HepG2 (cell line): ENCODE measurements around the gene HEBP1. TPM values are rescaled to one million over a fixed set of nuclear protein-coding genes. Genes with fewer than 3 reads are reported as not detected.

ENCODE experiments used
- ATAC-seq: fragments of 200-7000 bp; cut with Tn5 transposase; 3 replicates; pipeline ENCODE4 v1.9.1; 2020; ENCODE audit warnings: mild to moderate bottlenecking, moderate library complexity
- BruUV-seq: library from RNA; stranded (reverse); fragments of 400-500 nt; replicated peaks from 2 replicates; lab custom pipeline; 2021; lab: Mats Ljungman, UMichigan
- CTCF ChIA-PET: fragments of 300-600 bp; formaldehyde crosslinking; extraction: SDS; loops from one replicate; lab custom pipeline; 2021; ENCODE audit warnings: low total read pairs, inconsistent platforms, low intra/inter-chr PET ratio; lab: Yijun Ruan, JAX
- POLR2A ChIA-PET: fragments of 350-600 bp; sonication (Branson Sonifier 250); formaldehyde crosslinking; loops from one replicate; lab custom pipeline; 2020; ENCODE audit warnings: antibody characterized with exemption, inconsistent platforms; lab: Yijun Ruan, JAX
- DNase-seq: peaks from one replicate; pipeline ENCODE4 v3.0.0-alpha.2; 2015; ENCODE audit warnings: low spot score
- FAIRE-seq: peaks from 3 replicates; lab custom pipeline; 2011; peaks lifted over from hg19 to GRCh38; lab: Jason Lieb, UNC
- H2AFZ ChIP-seq: one replicate; pipeline ENCODE4 v1.6.1; 2011; ENCODE audit warnings: low read length, inconsistent platforms
- H3K27ac ChIP-seq: fragments of 300-600 bp; 3 replicates; pipeline ENCODE4 v1.8.0; 2011; ENCODE audit warnings: mixed run types, mild to moderate bottlenecking, mixed read lengths, low read length, inconsistent platforms; ENCODE audit not compliant: insufficient read depth; ENCODE audit errors: extremely low read length
- H3K27me3 ChIP-seq, 2 experiments: fragments of 200-600 bp in 1 of 2; 2 replicates in 1 of 2; 3 replicates in 1 of 2; pipeline versions ENCODE4 v1.6.0 to v1.8.0; 2011; ENCODE audit warnings: low read length in 2 of 2, mild to moderate bottlenecking in 2 of 2, moderate library complexity in 2 of 2, inconsistent platforms in 1 of 2; ENCODE audit not compliant: insufficient read depth in 2 of 2, control insufficient read depth in 1 of 2
- H3K36me3 ChIP-seq, 2 experiments: fragments of 200-600 bp in 1 of 2; replicated peaks in 1 of 2; 2 replicates in 1 of 2; 3 replicates in 1 of 2; pipeline versions ENCODE4 v1.5.1 to v1.8.0; 2011; ENCODE audit warnings: low read length in 2 of 2, inconsistent platforms in 1 of 2; ENCODE audit not compliant: insufficient read depth in 2 of 2, control insufficient read depth in 1 of 2
- H3K4me1 ChIP-seq: 2 replicates; pipeline ENCODE4 v1.5.1; 2012; ENCODE audit warnings: low read length, inconsistent platforms; ENCODE audit not compliant: insufficient read depth
- H3K4me2 ChIP-seq: 2 replicates; pipeline ENCODE4 v1.6.0; 2011; ENCODE audit warnings: low read depth, low read length, inconsistent platforms
- H3K4me3 ChIP-seq, 3 experiments: fragments of 200-600 bp in 1 of 3; sonication (generic), shearing (Covaris generic) in 1 of 3; replicated peaks in 1 of 3; 2 replicates each; pipeline ENCODE4 v1.5.1; 2011 to 2016; ENCODE audit warnings: low read length in 3 of 3, inconsistent platforms in 2 of 3, low read depth in 2 of 3, mild to moderate bottlenecking in 2 of 3, control low read depth in 1 of 3, mixed read lengths in 1 of 3; ENCODE audit not compliant: insufficient read depth in 1 of 3
- H3K79me2 ChIP-seq: one replicate; pipeline ENCODE4 v1.6.1; 2011; ENCODE audit warnings: low read length, inconsistent platforms; ENCODE audit not compliant: insufficient read depth
- H3K9ac ChIP-seq: 2 replicates; pipeline ENCODE4 v1.6.0; 2011; ENCODE audit warnings: mild to moderate bottlenecking, low read depth, low read length, inconsistent platforms; ENCODE audit not compliant: insufficient read depth
- H3K9me3 ChIP-seq: 2 replicates; pipeline ENCODE4 v1.5.1; 2012; ENCODE audit warnings: mild to moderate bottlenecking, low read length
- H4K20me1 ChIP-seq: 2 replicates; pipeline ENCODE4 v1.6.0; 2011; ENCODE audit warnings: inconsistent platforms, mild to moderate bottlenecking, low read length, moderate library complexity; ENCODE audit not compliant: insufficient read depth
- DPF2 ChIP-seq: sonication (generic); formaldehyde crosslinking; IDR thresholded peaks from 2 replicates; pipeline ENCODE4 v1.4.0; 2020; ENCODE audit warnings: mild to moderate bottlenecking, low read depth, missing genetic modification reagents, borderline replicate concordance
- KDM5A ChIP-seq: fragments of 200-600 bp; sonication (generic); IDR thresholded peaks from 2 replicates; pipeline ENCODE4 v1.7.0; 2018; ENCODE audit warnings: antibody characterized with exemption, mild to moderate bottlenecking, low read length, borderline replicate concordance
- MBNL3 ChIP-seq: fragments of 250-450 bp; sonication (Bioruptor Pico); conservative IDR thresholded peaks from 2 replicates; pipeline ENCODE4 v1.8.0; 2022; ENCODE audit warnings: mild to moderate bottlenecking, inconsistent platforms
- MZF1 ChIP-seq: sonication (generic); formaldehyde crosslinking; IDR thresholded peaks from 2 replicates; pipeline ENCODE4 v1.8.1; 2023; ENCODE audit warnings: mild to moderate bottlenecking, missing genetic modification reagents, borderline replicate concordance
- NFE2 ChIP-seq: sonication (generic); formaldehyde crosslinking; IDR thresholded peaks from 2 replicates; pipeline ENCODE4 v1.4.0; 2020; ENCODE audit warnings: missing genetic modification reagents
- PLSCR1 ChIP-seq: sonication (generic); formaldehyde crosslinking; IDR thresholded peaks from 2 replicates; pipeline ENCODE4 v1.5.0; 2020; ENCODE audit warnings: missing genetic modification reagents, mild to moderate bottlenecking, borderline replicate concordance
- RXRB ChIP-seq: IDR thresholded peaks from 2 replicates; pipeline ENCODE4 v1.6.1; 2016; ENCODE audit warnings: borderline replicate concordance, missing genetic modification reagents, missing compliant biosample characterization
- SATB2 ChIP-seq: sonication (generic); formaldehyde crosslinking; IDR thresholded peaks from 2 replicates; pipeline ENCODE4 v1.5.0; 2020; ENCODE audit warnings: missing genetic modification reagents
- ZNF225 ChIP-seq: sonication (generic); formaldehyde crosslinking; IDR thresholded peaks from 2 replicates; pipeline ENCODE4 v1.4.0; 2020; ENCODE audit warnings: mild to moderate bottlenecking, missing genetic modification reagents
- ZNF382 ChIP-seq: sonication (generic); formaldehyde crosslinking; IDR thresholded peaks from 2 replicates; pipeline ENCODE4 v1.5.0; 2020; ENCODE audit warnings: missing genetic modification reagents, mild to moderate bottlenecking, borderline replicate concordance
- ZNF484 ChIP-seq: sonication (generic); formaldehyde crosslinking; IDR thresholded peaks from 2 replicates; pipeline ENCODE4 v1.5.1; 2020; ENCODE audit warnings: mild to moderate bottlenecking, low read depth, missing genetic modification reagents, borderline replicate concordance
- ZNF772 ChIP-seq: sonication (generic); formaldehyde crosslinking; IDR thresholded peaks from 2 replicates; pipeline ENCODE4 v1.5.0; 2020; ENCODE audit warnings: mild to moderate bottlenecking, missing genetic modification reagents
- WGBS: methylation state at CpG from one replicate; pipeline ENCODE4 v1.1.6; 2017; ENCODE audit warnings: low lambda C conversion rate; 5-methylcytosine and 5-hydroxymethylcytosine counted together
- in situ Hi-C: cut with HindIII; loops from 2 replicates; pipeline ENCODE4 v1.10.0; 2017; ENCODE audit warnings: low pct_unique_long_range_greater_than_20kb; ENCODE audit not compliant: extremely low pct_ligation_motif_present
- intact Hi-C: fragments of 100-400 bp; cut with micrococcal nuclease; formaldehyde crosslinking; loops from one replicate; pipeline ENCODE4 v1.10.0; 2022; ENCODE audit not compliant: unreplicated experiment
- polyA plus RNA-seq, 8 experiments: library from polyadenylated mRNA; depleted of rRNA in 3 of 8; stranded (reverse) in 7 of 8; unstranded in 1 of 8; fragments of >200 nt; fragmentation: Illumina TruSeq in 4 of 8; extraction: Trizol in 4 of 8; gene quantifications; 2 replicates each; pipeline versions ENCODE4 v1.2.1 to v1.2.3, GENCODE V29; 2011 to 2016; ENCODE audit warnings: low read depth in 4 of 8, missing spikeins in 1 of 8, mixed read lengths in 1 of 8; ENCODE audit not compliant: insufficient read depth in 1 of 8
- total RNA-seq, 5 experiments: library from RNA; depleted of rRNA; stranded (reverse); fragments of >200 nt; fragmentation: Illumina TruSeq; extraction: Trizol; gene quantifications; 2 replicates each; pipeline ENCODE4 v1.2.3, GENCODE V29; 2016; ENCODE audit warnings: low read depth in 1 of 5

Gene HEBP1
- total and polyA plus RNA-seq, 2 of the 13 experiments (the other 11 are each of a cell fraction or from before 2014, with no cell fraction given) = 7.8 to 9.4 TPM

DNA sequence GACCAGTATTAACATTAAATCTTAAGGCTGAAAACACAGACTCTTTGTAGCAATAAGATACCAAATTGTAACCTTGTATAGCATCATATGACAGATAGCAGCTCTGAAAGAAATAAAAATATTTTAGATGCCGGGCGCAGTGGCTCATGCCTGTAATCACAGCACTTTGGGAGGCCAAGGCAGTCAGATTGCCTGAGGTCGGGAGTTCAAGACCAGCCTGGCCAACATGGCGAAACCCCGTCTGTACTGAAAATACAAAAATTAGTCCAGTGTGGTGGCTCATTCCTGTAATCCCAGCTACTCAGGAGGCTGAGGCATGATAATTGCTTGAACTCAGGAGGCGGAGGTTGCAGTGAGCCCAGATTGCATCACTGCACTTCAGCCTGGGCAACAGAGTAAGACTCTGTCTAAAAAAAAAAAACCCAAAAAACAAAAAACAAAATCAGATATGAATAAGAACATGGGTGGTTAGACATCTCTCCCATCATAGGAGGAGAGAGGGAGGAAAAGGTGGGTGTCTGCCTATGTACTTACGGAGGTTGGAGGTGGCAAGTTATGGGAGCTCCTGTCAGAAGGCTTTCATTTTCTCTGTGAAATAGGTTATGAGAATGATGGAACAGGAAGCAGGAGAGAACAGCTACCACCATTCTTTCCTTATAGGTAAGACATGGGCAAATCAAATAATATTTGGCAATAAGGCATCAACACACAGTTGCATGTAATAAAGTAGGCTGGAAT is 7.6 kb upstream of the HEBP1 start:
- intact Hi-C loops = no loop called here
- H3K4me3 ChIP-seq = no peak overlapping the region
- no peak overlapping the region for H3K27ac ChIP-seq
- BruUV-seq = no TSS peak
- no peak overlapping the region for H2AFZ ChIP-seq
- H3K79me2 ChIP-seq = no peaks in the 10 kb centered on the region
- no peaks in the 10 kb centered on the region for H3K36me3 ChIP-seq
- ChIA-PET CTCF (no interaction called here), POLR2A (no interaction called here)
- no peak overlapping the region for H3K9ac ChIP-seq
- 81% methylated on average over 7 of the region's 7 CpGs for WGBS
- H3K9me3 ChIP-seq = no peaks in the 10 kb centered on the region
- no peaks in the 10 kb centered on the region for H4K20me1 ChIP-seq
- FAIRE-seq (no peak), ATAC-seq (no peak), DNase-seq (no peak)
- TF ChIP-seq RXRB (CRISPR knock-in tag) (no peak), ZNF772 (CRISPR knock-in tag) (no peak), ZNF382 (CRISPR knock-in tag) (no peak), ZNF225 (no peak), PLSCR1 (CRISPR knock-in tag) (no peak), SATB2 (no peak), DPF2 (CRISPR knock-in tag) (no peak)
- no peaks in the 10 kb centered on the region for H3K27me3 ChIP-seq
- no peak overlapping the region for H3K4me2 ChIP-seq
- in situ Hi-C loops = no loop called here
- 0 out of 2 replicates have a peak, but pooled peaks cover 5% of the 10 kb centered on the region for H3K4me1 ChIP-seq

DNA sequence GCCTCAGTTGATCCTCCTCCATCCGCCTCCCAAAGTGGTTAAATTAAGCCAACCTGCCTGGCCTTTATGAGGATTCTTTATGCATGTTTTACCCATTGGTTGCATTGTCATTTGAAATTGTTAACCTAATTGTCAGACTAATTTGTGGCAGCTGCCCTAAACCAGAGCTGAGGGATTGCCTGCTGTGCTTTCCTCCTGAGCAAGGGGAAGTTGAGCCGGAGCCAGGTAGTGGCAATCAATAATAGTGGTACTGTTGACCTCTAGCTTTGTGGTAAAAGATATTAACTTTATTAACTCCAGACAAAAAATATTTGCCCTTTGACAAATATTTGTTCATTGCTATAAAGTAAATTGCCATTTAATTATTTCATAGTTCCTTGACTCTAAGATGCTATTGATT is 5.6 kb upstream of the HEBP1 start:
- Histone ChIP-seq H3K9ac (no peak overlapping the region), H3K4me3 (no peak overlapping the region), H2AFZ (no peak overlapping the region), H3K27ac (no peak overlapping the region), H3K4me1 (0 out of 2 replicates have a peak, but pooled peaks cover 10% of the 10 kb centered on the region), H3K36me3 (no peaks in the 10 kb centered on the region), H3K27me3 (no peaks in the 10 kb centered on the region), H3K79me2 (no peaks in the 10 kb centered on the region), H3K4me2 (no peak overlapping the region), H4K20me1 (no peaks in the 10 kb centered on the region), H3K9me3 (no peaks in the 10 kb centered on the region)
- no peak for DNase-seq
- ChIA-PET POLR2A (no interaction called here), CTCF (no interaction called here)
- no TSS peak for BruUV-seq
- intact Hi-C loops (no loop called here), in situ Hi-C loops (no loop called here)
- TF ChIP-seq NFE2 (CRISPR knock-in tag) = no peak
- no peak for TF ChIP-seq MBNL3
- no peak for TF ChIP-seq MZF1 (CRISPR knock-in tag)
- TF ChIP-seq ZNF484 = no peak
- no peak for TF ChIP-seq KDM5A
- WGBS = 56% methylated on average over 2 of the region's 2 CpGs
- no peak for ATAC-seq
- FAIRE-seq = no peak
